K562 (cell line): ENCODE data around the gene CYSRT1. TPM values are rescaled to one million over a fixed set of nuclear protein-coding genes. Genes with fewer than 3 reads are reported as not detected.

ENCODE experiments used
- CBFB ChIP-seq: sonication (generic); formaldehyde crosslinking; IDR thresholded peaks from 2 replicates; pipeline ENCODE4 v1.4.0; 2020; ENCODE audit warnings: mild to moderate bottlenecking, missing genetic modification reagents
- CHD1 ChIP-seq: fragments of 200-600 bp; sonication (generic); IDR thresholded peaks from one replicate; pipeline ENCODE4 v1.6.1; 2012; ENCODE audit warnings: mild to moderate bottlenecking, moderate library complexity, low read length, inconsistent platforms
- ETS1 ChIP-seq: conservative IDR thresholded peaks from 2 replicates; pipeline ENCODE4 v1.6.1; 2011; ENCODE audit warnings: low read depth, mild to moderate bottlenecking, low read length; ENCODE audit not compliant: control insufficient read depth
- ETS2 ChIP-seq: IDR thresholded peaks from 2 replicates; pipeline ENCODE4 v1.6.1; 2016; ENCODE audit warnings: borderline replicate concordance, missing genetic modification characterization, mild to moderate bottlenecking, moderate library complexity, missing compliant biosample characterization; ENCODE audit not compliant: poor library complexity, severe bottlenecking
- HMG20A ChIP-seq: fragments of 450-650 bp; formaldehyde crosslinking; conservative IDR thresholded peaks from 2 replicates; pipeline ENCODE4 v1.4.0; 2020; ENCODE audit warnings: mild to moderate bottlenecking, mixed read lengths
- KAT7 ChIP-seq: sonication (generic); formaldehyde crosslinking; IDR thresholded peaks from 2 replicates; pipeline ENCODE4 v1.8.0; 2022; ENCODE audit warnings: missing genetic modification reagents, mild to moderate bottlenecking, borderline replicate concordance
- MYNN ChIP-seq, 2 experiments: sonication (generic); formaldehyde crosslinking in 1 of 2; IDR thresholded peaks; 2 replicates each; pipeline versions ENCODE4 v1.5.0 to v1.6.1; 2016 to 2020; ENCODE audit warnings: antibody characterized with exemption in 1 of 2, missing genetic modification reagents in 1 of 2
- NFATC3 ChIP-seq: fragments of 450-650 bp; IDR thresholded peaks from 2 replicates; pipeline ENCODE4 v1.6.1; 2017; ENCODE audit warnings: mild to moderate bottlenecking
- NFIX ChIP-seq: fragments of 250-450 bp; sonication (Bioruptor Pico); IDR thresholded peaks from 2 replicates; pipeline ENCODE4 v1.4.0; 2020; ENCODE audit warnings: low read depth, mild to moderate bottlenecking, moderate library complexity
- NR2C1 ChIP-seq, 2 experiments: fragments of 450-650 bp; IDR thresholded peaks; 2 replicates each; pipeline ENCODE4 v1.6.1; 2017; ENCODE audit warnings: mild to moderate bottlenecking in 2 of 2, antibody characterized with exemption in 1 of 2, inconsistent platforms in 1 of 2, missing compliant biosample characterization in 1 of 2, missing genetic modification characterization in 1 of 2
- POLR2AphosphoS2 ChIP-seq: IDR thresholded peaks from 2 replicates; pipeline ENCODE4 v1.6.1; 2012; ENCODE audit warnings: low read length, improper control_type of control experiment
- RNF2 ChIP-seq: sonication (generic); IDR thresholded peaks from 2 replicates; pipeline ENCODE4 v1.6.1; 2016
- SAFB ChIP-seq: fragments of 200-400 bp; formaldehyde crosslinking; IDR thresholded peaks from 2 replicates; pipeline ENCODE4 v1.6.1; 2017; ENCODE audit warnings: low read depth, low read length, borderline replicate concordance
- SMARCA4 ChIP-seq: fragments of 450-650 bp; IDR thresholded peaks from 2 replicates; pipeline ENCODE4 v1.6.1; 2016
- SMC3 ChIP-seq: conservative IDR thresholded peaks from 2 replicates; pipeline ENCODE4 v1.6.1; 2011; ENCODE audit warnings: low read depth, low read length, improper control_type of control experiment; ENCODE audit not compliant: insufficient read depth
- ZNF12 ChIP-seq: sonication (generic); formaldehyde crosslinking; IDR thresholded peaks from 2 replicates; pipeline ENCODE4 v1.4.0; 2020; ENCODE audit warnings: mild to moderate bottlenecking, missing genetic modification reagents
- ZNF77 ChIP-seq: fragments of 250-450 bp; sonication (Bioruptor Pico); IDR thresholded peaks from 2 replicates; pipeline ENCODE4 v1.5.0; 2020
- polyA plus RNA-seq, 8 experiments: library from polyadenylated mRNA; depleted of rRNA in 4 of 8; stranded (reverse) in 5 of 8; unstranded in 3 of 8; fragments of >200 nt; fragmentation: Nextera tagmentation in 2 of 8; fragmentation: Illumina TruSeq in 1 of 8; extraction: Ambion mirVana in 2 of 8; extraction: Trizol in 1 of 8; gene quantifications; 2 replicates each; pipeline versions ENCODE4 v1.2.1 to v1.2.3, GENCODE V29; 2011 to 2014; ENCODE audit warnings: inconsistent platforms in 1 of 8, missing spikeins in 1 of 8
- total RNA-seq, 7 experiments: library from RNA; depleted of rRNA in 6 of 7; stranded (reverse); fragments of >200 nt in 6 of 7; fragmentation: Illumina TruSeq in 2 of 7; extraction: Trizol in 2 of 7; gene quantifications; 2 replicates each; pipeline versions ENCODE4 v1.2.1 to v1.2.3, GENCODE V29; 2011 to 2021; ENCODE audit warnings: low replicate concordance in 1 of 7
- TF ChIP-seq, protein P1 (sequence below): fragments of 250-450 bp; sonication (Bioruptor Pico); IDR thresholded peaks from 2 replicates; pipeline ENCODE4 v1.8.0; 2022; ENCODE audit warnings: inconsistent platforms
- TF ChIP-seq, protein P2 (sequence below): sonication (generic); formaldehyde crosslinking; IDR thresholded peaks from 2 replicates; pipeline ENCODE4 v1.8.0; 2022; ENCODE audit warnings: missing genetic modification reagents, mild to moderate bottlenecking, moderate library complexity, borderline replicate concordance
- TF ChIP-seq, protein P3 (sequence below): fragments of 450-650 bp; formaldehyde crosslinking; IDR thresholded peaks from 2 replicates; pipeline ENCODE4 v1.4.0; 2022; ENCODE audit warnings: missing genetic modification characterization

CYSRT1 gene
- total and polyA plus RNA-seq, 9 of the 15 experiments (the other 6 are each of a cell fraction or from before 2014, with no cell fraction given), result 0.04 to 1.4 (median 0.42) TPM; not detected in 3

GRCh38 chr9:137227054-137227852 lies 2.3 kb downstream of the CYSRT1 start, which contains the start of gene RNF224 (continued):
- TF ChIP-seq, protein P1, sequence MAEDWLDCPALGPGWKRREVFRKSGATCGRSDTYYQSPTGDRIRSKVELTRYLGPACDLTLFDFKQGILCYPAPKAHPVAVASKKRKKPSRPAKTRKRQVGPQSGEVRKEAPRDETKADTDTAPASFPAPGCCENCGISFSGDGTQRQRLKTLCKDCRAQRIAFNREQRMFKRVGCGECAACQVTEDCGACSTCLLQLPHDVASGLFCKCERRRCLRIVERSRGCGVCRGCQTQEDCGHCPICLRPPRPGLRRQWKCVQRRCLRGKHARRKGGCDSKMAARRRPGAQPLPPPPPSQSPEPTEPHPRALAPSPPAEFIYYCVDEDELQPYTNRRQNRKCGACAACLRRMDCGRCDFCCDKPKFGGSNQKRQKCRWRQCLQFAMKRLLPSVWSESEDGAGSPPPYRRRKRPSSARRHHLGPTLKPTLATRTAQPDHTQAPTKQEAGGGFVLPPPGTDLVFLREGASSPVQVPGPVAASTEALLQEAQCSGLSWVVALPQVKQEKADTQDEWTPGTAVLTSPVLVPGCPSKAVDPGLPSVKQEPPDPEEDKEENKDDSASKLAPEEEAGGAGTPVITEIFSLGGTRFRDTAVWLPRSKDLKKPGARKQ, result no peak
- TF ChIP-seq ZNF12, result no peak
- no peak for TF ChIP-seq CHD1
- TF ChIP-seq SMC3, result peak; percentile 97
- no peak for TF ChIP-seq ETS2
- no peak for TF ChIP-seq KAT7 (CRISPR knock-in tag)
- no peak for TF ChIP-seq NR2C1 (IDR thresholded peaks at IDR 0.05)
- TF ChIP-seq NR2C1 (tag; IDR thresholded peaks at IDR 0.05), result no peak
- TF ChIP-seq POLR2AphosphoS2, result no peak
- TF ChIP-seq RNF2, result no peak
- TF ChIP-seq MYNN (IDR thresholded peaks at IDR 0.05), result no peak
- no peak for TF ChIP-seq MYNN (CRISPR knock-in tag; IDR thresholded peaks at IDR 0.05)
- no peak for TF ChIP-seq NFIX (CRISPR knock-in tag)
- no peak for TF ChIP-seq SMARCA4
- TF ChIP-seq, protein P2, sequence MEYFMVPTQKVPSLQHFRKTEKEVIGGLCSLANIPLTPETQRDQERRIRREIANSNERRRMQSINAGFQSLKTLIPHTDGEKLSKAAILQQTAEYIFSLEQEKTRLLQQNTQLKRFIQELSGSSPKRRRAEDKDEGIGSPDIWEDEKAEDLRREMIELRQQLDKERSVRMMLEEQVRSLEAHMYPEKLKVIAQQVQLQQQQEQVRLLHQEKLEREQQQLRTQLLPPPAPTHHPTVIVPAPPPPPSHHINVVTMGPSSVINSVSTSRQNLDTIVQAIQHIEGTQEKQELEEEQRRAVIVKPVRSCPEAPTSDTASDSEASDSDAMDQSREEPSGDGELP (CRISPR knock-in tag), result peak; percentile 75
- no peak for TF ChIP-seq SAFB
- 0 out of 2 replicates have a peak, but pooled peaks have one; percentile 72 for TF ChIP-seq CBFB (CRISPR knock-in tag)
- TF ChIP-seq NFATC3, result no peak
- TF ChIP-seq ZNF77, result no peak
- no peak for TF ChIP-seq HMG20A (CRISPR knock-in tag)
- TF ChIP-seq ETS1, result no peak
- TF ChIP-seq, protein P3, sequence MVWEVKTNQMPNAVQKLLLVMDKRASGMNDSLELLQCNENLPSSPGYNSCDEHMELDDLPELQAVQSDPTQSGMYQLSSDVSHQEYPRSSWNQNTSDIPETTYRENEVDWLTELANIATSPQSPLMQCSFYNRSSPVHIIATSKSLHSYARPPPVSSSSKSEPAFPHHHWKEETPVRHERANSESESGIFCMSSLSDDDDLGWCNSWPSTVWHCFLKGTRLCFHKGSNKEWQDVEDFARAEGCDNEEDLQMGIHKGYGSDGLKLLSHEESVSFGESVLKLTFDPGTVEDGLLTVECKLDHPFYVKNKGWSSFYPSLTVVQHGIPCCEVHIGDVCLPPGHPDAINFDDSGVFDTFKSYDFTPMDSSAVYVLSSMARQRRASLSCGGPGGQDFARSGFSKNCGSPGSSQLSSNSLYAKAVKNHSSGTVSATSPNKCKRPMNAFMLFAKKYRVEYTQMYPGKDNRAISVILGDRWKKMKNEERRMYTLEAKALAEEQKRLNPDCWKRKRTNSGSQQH (CRISPR knock-in tag), result no peak
